Raji (cell line): Measurements from ENCODE around the gene PPP1R3F.
A peak's percentile ranks its signal among the peaks of the same experiment; 100 is the strongest.

Experiments used
- POLR2A ChIP-seq: IDR thresholded peaks from 2 replicates; pipeline ENCODE4 v1.6.1; 2011; ENCODE audit warnings: low read depth, low read length, control low read depth; ENCODE audit not compliant: insufficient read depth

Gene PPP1R3F

GRCh38 chrX:49257846-49258748 lies 11.5 kb upstream of the PPP1R3F start:
- TF ChIP-seq POLR2A = no peak

- no peak for TF ChIP-seq POLR2A
Measured at GRCh38 chrX:49258749-49259124, 10.9 kb upstream of the PPP1R3F start.

DNA sequence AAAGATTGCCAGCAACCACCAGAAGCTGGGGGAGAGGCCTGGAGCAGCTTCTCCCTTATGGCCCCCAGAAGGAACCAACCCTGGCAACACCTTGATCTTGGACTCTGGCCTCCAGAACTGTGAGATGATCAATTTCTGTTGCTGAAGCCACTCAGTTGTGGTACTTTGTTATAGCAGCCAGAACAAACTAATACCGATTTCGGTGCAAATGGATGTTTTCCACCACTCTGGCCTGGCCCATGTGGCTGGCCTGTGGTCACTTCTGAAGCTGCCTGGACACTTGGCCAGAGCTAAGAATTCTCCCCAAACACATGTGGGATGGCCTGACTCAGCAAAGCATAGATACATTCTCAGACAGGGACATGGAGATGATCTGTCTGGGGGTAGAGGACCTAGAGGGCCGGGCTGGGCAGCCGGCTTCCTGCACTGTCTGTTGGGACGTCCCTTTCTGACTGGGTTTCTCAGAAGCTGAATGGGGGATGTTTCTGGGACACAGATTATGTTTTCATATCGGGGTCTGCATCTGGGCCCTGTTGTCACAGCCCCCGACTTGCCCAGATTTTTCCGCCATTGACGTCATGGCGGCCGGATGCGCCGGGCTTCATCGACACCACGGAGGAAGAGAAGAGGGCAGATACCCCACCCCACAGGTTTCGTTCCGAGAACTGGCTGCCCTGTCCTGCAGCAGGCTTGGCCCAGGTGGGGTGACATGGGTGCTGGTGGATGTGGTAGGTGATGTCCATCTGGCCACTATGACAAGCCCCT lies 9.2 kb upstream of the PPP1R3F start:
- no peak for TF ChIP-seq POLR2A

DNA sequence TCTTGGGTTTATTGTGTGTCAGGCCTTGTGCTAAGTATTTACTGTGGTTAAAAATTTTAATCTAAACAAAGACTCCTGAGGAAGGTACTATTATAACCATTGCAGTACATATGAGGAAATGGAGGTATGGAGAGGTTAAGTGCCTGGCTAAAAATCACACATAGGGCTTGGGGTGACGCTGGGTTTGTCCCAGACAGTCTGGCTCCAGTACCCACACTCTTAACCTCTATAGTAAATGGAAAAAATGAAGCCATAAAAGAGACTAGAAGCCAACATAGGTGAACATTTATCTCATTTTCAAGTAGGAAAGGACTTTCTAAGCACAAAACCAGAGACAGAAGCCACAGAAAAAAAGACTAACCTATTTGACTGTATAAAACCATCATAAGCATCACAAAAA lies 7.0 kb upstream of the PPP1R3F start:
- TF ChIP-seq POLR2A = no peak

DNA sequence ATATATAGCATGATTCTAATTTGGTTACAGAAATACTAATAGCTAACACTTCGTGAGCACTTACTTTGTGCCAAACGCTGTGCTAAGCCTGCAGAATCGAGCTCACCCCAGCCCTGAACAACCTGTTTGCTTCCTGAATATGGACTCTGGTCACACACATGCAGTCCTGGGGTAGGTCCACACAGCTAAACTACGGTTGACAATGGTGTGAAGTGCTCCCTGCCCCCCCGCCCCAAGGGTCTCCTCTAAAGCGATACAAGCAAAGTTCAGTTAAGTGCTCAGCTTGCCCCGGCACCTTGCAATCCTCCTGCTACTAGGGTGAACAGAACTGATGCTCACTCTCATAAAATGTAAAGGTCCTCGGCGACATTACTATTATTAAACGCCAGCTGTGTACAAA lies 6.0 kb upstream of the PPP1R3F start:
- no peak for TF ChIP-seq POLR2A

GRCh38 chrX:49264460-49264859 lies 5.1 kb upstream of the PPP1R3F start, which contains the start of gene FOXP3:
Gene FOXP3 (minus strand): TSS chrX:49264710. CDS start chrX:49258505, 6,205 bp downstream.
- no peak for TF ChIP-seq POLR2A

DNA sequence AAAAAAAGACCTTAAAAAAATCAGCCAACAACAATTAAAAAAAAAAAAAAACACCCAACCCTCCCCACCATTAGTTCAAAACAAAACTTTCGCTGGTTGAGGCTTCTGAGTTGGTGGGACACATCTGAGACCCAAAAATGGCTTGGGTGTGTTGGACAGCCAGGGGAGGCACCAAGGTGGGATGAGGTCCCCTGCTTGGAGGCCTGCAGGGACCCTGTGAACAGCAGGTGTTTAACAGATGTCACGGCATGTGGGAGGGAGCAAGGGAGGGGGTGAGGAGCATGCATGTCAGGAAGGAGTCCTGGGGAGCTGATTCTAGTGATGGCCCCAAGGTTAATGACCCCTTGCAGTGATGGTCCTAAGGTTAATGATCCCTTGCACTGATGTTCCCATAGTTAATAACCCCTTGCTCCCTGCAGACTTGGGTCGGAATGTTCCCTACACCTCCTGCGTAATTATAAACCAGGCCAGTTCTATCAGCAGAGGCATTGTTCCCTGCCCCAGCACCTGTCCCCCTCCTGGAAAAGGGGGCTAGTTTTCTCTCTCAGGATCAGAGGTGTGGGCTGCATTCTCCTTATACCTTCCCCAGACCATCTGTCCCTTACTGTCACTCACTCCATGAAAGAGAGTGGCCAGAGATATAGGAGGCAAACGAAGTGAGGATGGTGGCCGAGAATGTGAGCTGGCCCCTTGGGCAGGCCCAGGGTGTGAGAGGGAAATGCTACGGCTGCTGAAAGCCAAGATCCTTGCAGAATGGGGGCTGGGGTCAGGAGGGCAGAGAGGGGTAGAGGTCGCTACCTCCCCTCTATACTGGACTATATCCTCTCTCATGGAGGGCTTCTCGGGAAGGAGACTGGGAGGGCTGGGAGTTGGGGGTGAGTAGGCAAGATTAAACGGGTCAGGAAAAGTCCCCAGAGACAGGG lies 2.8 kb upstream of the PPP1R3F start:
- no peak for TF ChIP-seq POLR2A

GRCh38 chrX:49268702-49269009 lies 937 bp upstream of the PPP1R3F start:
- TF ChIP-seq POLR2A = no peak

- TF ChIP-seq POLR2A = peak; percentile 89
Measured at GRCh38 chrX:49269010-49269766, 405 bp upstream of the PPP1R3F start.

- TF ChIP-seq POLR2A = no peak
Measured at GRCh38 chrX:49270249-49270921, 792 bp downstream of the PPP1R3F start.

DNA sequence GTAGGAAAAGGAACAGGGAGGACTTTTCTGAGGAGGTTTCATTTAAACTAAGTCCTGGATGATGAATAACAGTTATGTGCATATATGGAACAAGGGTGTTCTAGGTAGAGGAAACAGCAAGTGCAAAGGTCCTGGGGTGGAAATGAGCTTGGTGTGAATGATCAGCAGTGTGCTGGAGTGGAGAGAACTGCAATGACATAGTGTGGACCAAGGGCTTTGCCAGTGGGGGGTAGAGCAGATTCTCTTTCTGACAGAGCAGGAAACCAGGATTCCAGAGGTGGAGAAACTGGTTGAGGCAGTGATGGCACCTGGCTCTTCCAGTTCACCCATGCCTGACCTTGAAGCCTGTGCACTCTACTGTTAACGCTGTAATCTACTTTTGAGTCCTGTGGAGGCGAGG lies 1.7 kb downstream of the PPP1R3F start:
- no peak for TF ChIP-seq POLR2A

- TF ChIP-seq POLR2A = no peak
Measured at GRCh38 chrX:49272421-49272820, 2.8 kb downstream of the PPP1R3F start.

DNA sequence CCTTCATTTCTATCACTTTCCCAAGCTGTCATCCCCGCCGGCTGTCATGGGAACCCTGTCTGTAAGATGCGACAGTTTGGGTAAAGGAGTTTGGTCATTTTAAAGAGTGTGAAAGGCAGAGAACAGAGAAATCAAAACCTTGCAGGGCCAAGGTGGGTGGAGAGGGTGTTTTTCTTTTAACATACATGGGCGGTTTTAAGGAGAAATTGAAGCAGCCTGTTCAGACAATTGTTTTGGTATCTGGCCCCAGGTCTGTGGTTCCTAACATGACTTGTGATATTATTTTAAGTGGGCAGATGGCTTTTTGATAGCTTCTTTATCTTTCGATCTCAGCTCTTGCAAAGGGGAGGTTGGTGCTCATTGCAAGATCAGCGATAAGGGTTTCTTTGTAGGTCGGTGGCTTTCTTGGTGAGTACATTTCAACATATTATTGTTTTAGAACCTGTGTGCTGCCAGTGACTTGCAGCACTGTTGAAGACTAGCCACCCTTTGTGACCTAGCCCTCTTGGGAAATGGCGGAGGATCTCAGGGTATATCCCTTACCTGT lies 3.7 kb downstream of the PPP1R3F start:
- no peak for TF ChIP-seq POLR2A

DNA sequence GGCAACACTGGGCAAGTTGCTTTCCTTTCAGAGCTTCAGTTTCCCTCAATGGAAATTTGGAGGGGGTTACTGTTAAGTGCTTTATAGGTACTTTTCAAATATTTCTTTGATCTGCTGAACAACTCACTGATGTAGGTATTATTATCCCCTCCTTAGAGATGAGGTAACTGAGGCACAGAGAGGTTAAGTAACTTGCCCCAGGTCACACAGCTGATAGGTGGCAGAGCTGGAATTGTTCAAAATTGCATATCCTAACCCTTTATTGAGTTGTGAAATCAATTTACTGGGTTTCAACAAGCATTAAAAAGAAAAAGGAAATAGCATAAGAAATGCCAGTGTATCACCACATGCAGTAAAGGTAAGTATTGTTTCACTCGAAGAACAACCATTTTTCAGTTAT lies 6.6 kb downstream of the PPP1R3F start:
- TF ChIP-seq POLR2A = no peak
